HCT116 (cell line): ENCODE results near the gene MAPK14. TPM values are rescaled to one million over a fixed set of nuclear protein-coding genes. Genes with fewer than 3 reads are reported as not detected.

Experiments
- ATAC-seq: fragments of 200-7000 bp; cut with Tn5 transposase; 2 replicates; pipeline ENCODE4 v1.9.1; 2020; ENCODE audit warnings: mild to moderate bottlenecking, moderate library complexity
- BruUV-seq: library from RNA; stranded (reverse); fragments of 400-500 nt; replicated peaks from 2 replicates; lab custom pipeline; 2021; lab: Mats Ljungman, UMichigan
- CTCF ChIA-PET: fragments of 300-600 bp; sonication (Branson Sonifier 250); formaldehyde crosslinking; loops from one replicate; lab custom pipeline; 2021; ENCODE audit warnings: antibody characterized with exemption; lab: Charles Lee
- POLR2A ChIA-PET: fragments of 300-600, 350-600 bp; sonication (Branson Sonifier 250); formaldehyde crosslinking; loops from one replicate; lab custom pipeline; 2021; ENCODE audit warnings: antibody characterized with exemption; lab: Charles Lee
- RAD21 ChIA-PET, 2 experiments: fragments of 300-600 bp; sonication (Branson Sonifier 250); formaldehyde crosslinking; loops; one replicate each; lab custom pipeline; 2023; ENCODE audit warnings: low total read pairs in 2 of 2; ENCODE audit not compliant: uncharacterized antibody in 2 of 2, unreplicated experiment in 2 of 2, low non-redundant PET in 1 of 2; lab: Charles Lee
- DNase-seq: peaks from one replicate; pipeline ENCODE4 v3.0.0-alpha.2; 2010; ENCODE audit warnings: low read depth, low spot score
- H2AFZ ChIP-seq: fragments of 200-600 bp; shearing (Covaris generic), sonication (generic); 2 replicates; pipeline ENCODE4 v1.6.1; 2017; ENCODE audit warnings: low read depth, mixed run types, mixed read lengths, antibody characterized with exemption, low read length; ENCODE audit not compliant: poor library complexity, severe bottlenecking
- H3K27ac ChIP-seq: 2 replicates; pipeline ENCODE4 v1.5.1; 2012; ENCODE audit warnings: low read depth, low read length
- H3K27me3 ChIP-seq: fragments of 200-600 bp; sonication (generic); 2 replicates; pipeline ENCODE4 v1.6.1; 2016; ENCODE audit warnings: mixed run types, low read length, mixed read lengths; ENCODE audit not compliant: insufficient read depth
- H3K36me3 ChIP-seq, 2 experiments: fragments of 200-500 bp in 1 of 2; fragments of 200-600 bp in 1 of 2; sonication (Bioruptor generic) in 1 of 2; sonication (generic) in 1 of 2; 2 replicates each; pipeline versions ENCODE4 v1.5.1 to v1.6.1; 2014 to 2016; ENCODE audit warnings: low read length in 2 of 2, inconsistent platforms in 1 of 2, mixed read lengths in 1 of 2, mixed run types in 1 of 2; ENCODE audit not compliant: insufficient read depth in 2 of 2, control insufficient read depth in 1 of 2
- H3K4me1 ChIP-seq, 2 experiments: fragments of 200-600 bp in 1 of 2; sonication (generic) in 1 of 2; 2 replicates each; pipeline versions ENCODE4 v1.5.1 to v1.6.1; 2012 to 2017; ENCODE audit warnings: low read length in 2 of 2, inconsistent platforms in 1 of 2, mild to moderate bottlenecking in 1 of 2, mixed read lengths in 1 of 2, mixed run types in 1 of 2, moderate library complexity in 1 of 2; ENCODE audit not compliant: insufficient read depth in 2 of 2, control insufficient read depth in 1 of 2
- H3K4me2 ChIP-seq: fragments of 200-600 bp; sonication (generic); 2 replicates; pipeline ENCODE4 v1.6.1; 2017; ENCODE audit warnings: mixed run types, low read length, mixed read lengths
- H3K4me3 ChIP-seq, 2 experiments: fragments of 200-600 bp in 1 of 2; sonication (generic) in 1 of 2; replicated peaks in 1 of 2; 2 replicates each; pipeline ENCODE4 v1.5.1; 2011 to 2016; ENCODE audit warnings: low read length in 2 of 2, control low read depth in 1 of 2, low read depth in 1 of 2, mild to moderate bottlenecking in 1 of 2, mixed read lengths in 1 of 2, mixed run types in 1 of 2
- H3K79me2 ChIP-seq: fragments of 200-600 bp; sonication (generic); 2 replicates; pipeline ENCODE4 v1.6.1; 2017; ENCODE audit warnings: mild to moderate bottlenecking, mixed run types, low read length, moderate library complexity, mixed read lengths; ENCODE audit not compliant: insufficient read depth
- H3K9ac ChIP-seq: fragments of 200-600 bp; sonication (generic); 2 replicates; pipeline ENCODE4 v1.6.1; 2016; ENCODE audit warnings: low read length, mixed read lengths
- H3K9me2 ChIP-seq: fragments of 200-600 bp; sonication (generic), shearing (Covaris generic); 2 replicates; pipeline ENCODE4 v1.6.1; 2017; ENCODE audit warnings: mixed run types, mild to moderate bottlenecking, moderate library complexity; ENCODE audit not compliant: insufficient read depth
- H3K9me3 ChIP-seq, 2 experiments: fragments of 200-500 bp in 1 of 2; fragments of 200-600 bp in 1 of 2; sonication (Bioruptor generic) in 1 of 2; sonication (generic) in 1 of 2; 2 replicates each; pipeline ENCODE4 v1.6.1; 2014 to 2017; ENCODE audit warnings: low read length in 2 of 2, mixed read lengths in 2 of 2, inconsistent platforms in 1 of 2, low read depth in 1 of 2, mild to moderate bottlenecking in 1 of 2, mixed run types in 1 of 2, moderate library complexity in 1 of 2; ENCODE audit not compliant: control insufficient read depth in 1 of 2, insufficient read depth in 1 of 2
- H4K20me1 ChIP-seq: fragments of 200-600 bp; sonication (generic), shearing (Covaris generic); 2 replicates; pipeline ENCODE4 v1.6.1; 2017; ENCODE audit warnings: mixed run types, mild to moderate bottlenecking, moderate library complexity; ENCODE audit not compliant: insufficient read depth
- CTCF ChIP-seq, 3 experiments: fragments of 200-600 bp in 1 of 3; sonication (generic) in 1 of 3; IDR thresholded peaks in 2 of 3; conservative IDR thresholded peaks in 1 of 3; 2 replicates each; pipeline ENCODE4 v1.5.1; 2012 to 2017; ENCODE audit warnings: low read depth in 2 of 3, low read length in 2 of 3, antibody characterized with exemption in 1 of 3, borderline replicate concordance in 1 of 3, control low read depth in 1 of 3, mild to moderate bottlenecking in 1 of 3, mixed read lengths in 1 of 3, mixed run types in 1 of 3, moderate library complexity in 1 of 3; ENCODE audit not compliant: insufficient read depth in 1 of 3
- JUND ChIP-seq: IDR thresholded peaks from 2 replicates; pipeline ENCODE4 v1.6.1; 2012
- MAX ChIP-seq: IDR thresholded peaks from 2 replicates; pipeline ENCODE4 v1.6.1; 2012
- POLR2A ChIP-seq: IDR thresholded peaks from 2 replicates; pipeline ENCODE4 v1.7.0; 2011; ENCODE audit warnings: borderline replicate concordance; ENCODE audit not compliant: insufficient read depth, insufficient read length; ENCODE audit errors: extremely low read depth
- POLR2AphosphoS5 ChIP-seq: IDR thresholded peaks from 2 replicates; pipeline ENCODE4 v1.6.1; 2011; ENCODE audit warnings: mild to moderate bottlenecking, low read depth, low read length, moderate library complexity
- SIN3A ChIP-seq: IDR thresholded peaks from 2 replicates; pipeline ENCODE4 v1.6.1; 2012; ENCODE audit warnings: low read depth
- SRF ChIP-seq: IDR thresholded peaks from 2 replicates; pipeline ENCODE4 v1.6.1; 2012; ENCODE audit warnings: low read depth
- TCF7L2 ChIP-seq: IDR thresholded peaks from 2 replicates; pipeline ENCODE4 v1.7.0; 2011; ENCODE audit warnings: borderline replicate concordance, inconsistent platforms; ENCODE audit not compliant: insufficient read depth, insufficient read length; ENCODE audit errors: extremely low read depth
- ZBTB33 ChIP-seq: IDR thresholded peaks from 2 replicates; pipeline ENCODE4 v1.6.1; 2011; ENCODE audit warnings: mild to moderate bottlenecking, low read length, moderate library complexity; ENCODE audit not compliant: insufficient replicate concordance; ENCODE audit errors: extremely low read depth
- ZFX ChIP-seq: fragments of 450-650 bp; IDR thresholded peaks from 2 replicates; pipeline ENCODE4 v1.6.1; 2017
- ZNF274 ChIP-seq: fragments of 200-500 bp; sonication (Bioruptor generic); IDR thresholded peaks from 2 replicates; pipeline ENCODE4 v1.6.1; 2014; ENCODE audit warnings: mild to moderate bottlenecking, low read depth, low read length, inconsistent platforms
- intact Hi-C: fragments of 100-400 bp; cut with micrococcal nuclease; formaldehyde crosslinking; loops from 2 replicates; pipeline ENCODE4 v1.10.0; 2022
- total RNA-seq: library from RNA; stranded (reverse); gene quantifications from one replicate; pipeline ENCODE4 v1.2.1, GENCODE V29; 2021; ENCODE audit not compliant: unreplicated experiment

MAPK14 gene
- total RNA-seq, 1 experiment from 2014 or later, result 34.2 TPM

GRCh38 chr6:36129941-36130666, 102.5 kb downstream of the MAPK14 start, which contains the start of gene MAPK13:
MAPK13 (plus strand) TSS chr6:36130513; CDS start chr6:36130583, 70 bp downstream.
- CTCF ChIA-PET, result interaction anchor here (0.9 to 1.5 kb wide), 3 partner anchors 9 to 32 kb away, joined by 3 read pairs; no protein-coding TSS in a partner anchor

More at GRCh38 chr6:36129941-36130666, 102.5 kb downstream of the MAPK14 start, which contains the start of gene MAPK13:
- H3K27ac ChIP-seq, result peak within 1 kb of the TSS; percentile 82
- no TSS peak for BruUV-seq
- peak within 1 kb of the TSS; percentile 83 for H3K9ac ChIP-seq
- H3K4me1 ChIP-seq, result peaks cover 30 to 56% of the 10 kb centered on the region in 2 experiments
- DNase-seq (no peak), ATAC-seq (peak; percentile 76)
- no peaks in the 10 kb centered on the region for H3K9me3 ChIP-seq
- no peaks in the 10 kb centered on the region for H3K27me3 ChIP-seq
- intact Hi-C loops, result loop anchor here (2.0 kb wide), 1 partner anchor 67 kb away; the partner anchor contains the start of gene BRPF3
- H3K79me2 ChIP-seq, result no peaks in the 10 kb centered on the region; the same call in 1 of the 2 replicates
- peak within 1 kb of the TSS; percentile 66 to 75 for H3K4me3 ChIP-seq
- ChIA-PET POLR2A (interaction anchor here (1.0 to 1.9 kb wide), 3 partner anchors 9 to 67 kb away, joined by 4 to 7 read pairs (median 4); no protein-coding TSS in a partner anchor), RAD21 (no interaction called here)
- peak within 1 kb of the TSS; percentile 56 for H2AFZ ChIP-seq
- H3K36me3 ChIP-seq, result peaks cover 6 to 10% of the 10 kb centered on the region in 2 experiments; a peak in 2 of 4 replicates
- no peaks in the 10 kb centered on the region for H3K9me2 ChIP-seq
- no peaks in the 10 kb centered on the region for H4K20me1 ChIP-seq
- TF ChIP-seq ZFX, result peak; percentile 85; the same call in 1 of the 2 replicates
- TF ChIP-seq CTCF (IDR thresholded peaks at IDR 0.05 in 2 of 3, conservative IDR thresholded peaks at IDR 0.05 in 1 of 3; ENCODE audit: borderline replicate concordance in 1 of 3, insufficient read depth in 1 of 3, low read depth in 2 of 3, low read length in 2 of 3), result no peak
- TF ChIP-seq SIN3A, result no peak
- no peak for TF ChIP-seq JUND
- TF ChIP-seq POLR2AphosphoS5, result peak; percentile 69
- TF ChIP-seq SRF, result no peak
- TF ChIP-seq TCF7L2, result no peak
- no peak for TF ChIP-seq ZBTB33
- no peak for TF ChIP-seq ZNF274
- no peak for TF ChIP-seq MAX
- peak; percentile 31 for TF ChIP-seq POLR2A
- H3K4me2 ChIP-seq, result peak within 1 kb of the TSS; percentile 98
